ENCODE results near the gene DLG3. TPM values are rescaled to one million over a fixed set of nuclear protein-coding genes. Genes with fewer than 3 reads are reported as not detected.

DLG3 gene
- total and polyA plus RNA-seq, 11 donors: 6.1 to 14.8 (median 9.6) TPM

GRCh38 chrX:70405003-70405402, 39.6 kb upstream of the DLG3 start:
- 58 to 97% (median 81%) methylated on average over 1 of the region's 1 CpG for WGBS, 4 donors
- no peaks in the 10 kb centered on the region for H3K4me1 ChIP-seq
- H3K9me3 ChIP-seq: no peaks in the 10 kb centered on the region
- no peak overlapping the region for H3K27ac ChIP-seq
- TF ChIP-seq CTCF (IDR thresholded peaks at IDR 0.05): no peak
- TF ChIP-seq POLR2A (IDR thresholded peaks at IDR 0.05): no peak
- no peaks in the 10 kb centered on the region for H3K36me3 ChIP-seq
- DNase-seq: no peak
- H3K27me3 ChIP-seq: peaks cover 0 to 7% (median 0%) of the 10 kb centered on the region in 9 donors
- intact Hi-C loops (cut with DNase I): no loop called here
- no peak overlapping the region for H3K4me3 ChIP-seq
- no peak for ATAC-seq

DNA sequence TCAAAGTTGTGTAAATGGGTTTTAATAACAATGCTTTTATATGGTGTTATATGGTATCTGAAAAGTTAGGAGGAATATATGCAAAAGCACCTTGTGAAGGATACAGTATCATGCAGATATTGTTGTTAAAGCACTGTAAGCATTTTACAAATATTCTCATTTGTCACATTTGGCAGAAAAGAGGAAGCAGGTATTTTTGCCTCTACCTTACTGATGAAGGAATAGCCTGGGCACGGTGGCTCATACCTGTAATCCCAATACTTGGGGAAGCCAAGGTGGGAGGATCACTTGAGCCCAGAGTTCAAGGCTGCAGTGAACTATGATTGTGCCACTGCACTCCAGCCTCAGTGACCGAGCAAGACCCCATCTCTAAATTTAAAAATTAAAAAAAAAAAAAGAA, 33.7 kb upstream of the DLG3 start:
- H3K4me1 ChIP-seq: no peaks in the 10 kb centered on the region
- H3K27ac ChIP-seq: no peak overlapping the region
- no peaks in the 10 kb centered on the region for H3K9me3 ChIP-seq
- no peaks in the 10 kb centered on the region for H3K36me3 ChIP-seq
- no peak overlapping the region for H3K4me3 ChIP-seq
- no peak for DNase-seq
- TF ChIP-seq POLR2A (IDR thresholded peaks at IDR 0.05): no peak
- no peak for TF ChIP-seq CTCF (IDR thresholded peaks at IDR 0.05)
- intact Hi-C loops (cut with DNase I): no loop called here
- peaks cover 0 to 6% (median 0%) of the 10 kb centered on the region in 9 donors for H3K27me3 ChIP-seq
- no peak for ATAC-seq
- 76 to 99% (median 89%) methylated on average over 2 of the region's 2 CpGs for WGBS, 4 donors

DNA sequence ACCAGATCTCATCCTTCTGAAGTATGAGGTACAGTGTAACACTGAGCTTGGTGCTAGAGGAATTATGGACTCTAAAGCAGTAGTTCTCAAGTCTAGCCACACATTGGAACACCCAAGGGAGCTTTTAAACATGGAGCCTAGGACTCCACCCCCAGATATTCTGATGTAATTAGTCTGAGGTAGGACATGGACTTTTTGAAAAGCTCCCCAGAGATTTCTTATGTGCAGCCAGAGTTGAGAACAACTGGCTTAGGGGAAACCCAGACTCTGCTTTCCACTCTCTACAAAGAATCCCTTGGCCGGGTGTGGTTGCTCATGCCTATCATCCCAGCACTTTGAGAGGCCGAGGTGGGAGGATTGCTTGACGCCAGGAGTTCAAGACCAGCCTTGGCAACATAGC, 33.2 kb upstream of the DLG3 start:
- intact Hi-C loops (cut with DNase I): no loop called here
- ATAC-seq: no peak
- 59 to 97% (median 85%) methylated on average over 3 of the region's 3 CpGs for WGBS, 4 donors

GRCh38 chrX:70421618-70422017, 23.0 kb upstream of the DLG3 start:
- 40 to 46% (median 41%) methylated on average over 2 of the region's 2 CpGs for WGBS, 4 donors
- H3K27me3 ChIP-seq: peaks cover 0 to 16% (median 0%) of the 10 kb centered on the region in 9 donors
- DNase-seq (no peak), ATAC-seq (no peak)
- no peaks in the 10 kb centered on the region for H3K36me3 ChIP-seq
- no peaks in the 10 kb centered on the region for H3K9me3 ChIP-seq
- no peaks in the 10 kb centered on the region for H3K4me1 ChIP-seq
- H3K4me3 ChIP-seq: no peak overlapping the region
- no peak for TF ChIP-seq CTCF (IDR thresholded peaks at IDR 0.05)
- no peak for TF ChIP-seq POLR2A (IDR thresholded peaks at IDR 0.05)
- H3K27ac ChIP-seq: no peak overlapping the region
- intact Hi-C loops (cut with DNase I): loop anchor here in 1 of 10 donors (10.0 kb wide), 1 partner anchor 137 kb away; the partner anchor contains the start of genes PDZD11 and RAB41

More for the DNA sequence above, 33.2 kb upstream of the DLG3 start:
- no peak overlapping the region for H3K27ac ChIP-seq
- no peaks in the 10 kb centered on the region for H3K36me3 ChIP-seq
- TF ChIP-seq POLR2A (IDR thresholded peaks at IDR 0.05): no peak
- no peak for TF ChIP-seq CTCF (IDR thresholded peaks at IDR 0.05)
- DNase-seq: no peak
- no peaks in the 10 kb centered on the region for H3K9me3 ChIP-seq
- H3K4me3 ChIP-seq: no peak overlapping the region
- peaks cover 0 to 6% (median 0%) of the 10 kb centered on the region in 9 donors for H3K27me3 ChIP-seq
- H3K4me1 ChIP-seq: no peaks in the 10 kb centered on the region

Data from heart left ventricle (tissue), 16 donors.